C4-2B (cell line): ENCODE data around the gene SPSB1.

ENCODE experiments used
- ZFX ChIP-seq: fragments of 450-650 bp; IDR thresholded peaks from 2 replicates; pipeline ENCODE4 v1.6.1; 2017
- TF ChIP-seq, protein P1 (sequence below): fragments of 450-650 bp; conservative IDR thresholded peaks from 2 replicates; pipeline ENCODE4 v1.5.1; 2017; ENCODE audit warnings: mild to moderate bottlenecking

DNA sequence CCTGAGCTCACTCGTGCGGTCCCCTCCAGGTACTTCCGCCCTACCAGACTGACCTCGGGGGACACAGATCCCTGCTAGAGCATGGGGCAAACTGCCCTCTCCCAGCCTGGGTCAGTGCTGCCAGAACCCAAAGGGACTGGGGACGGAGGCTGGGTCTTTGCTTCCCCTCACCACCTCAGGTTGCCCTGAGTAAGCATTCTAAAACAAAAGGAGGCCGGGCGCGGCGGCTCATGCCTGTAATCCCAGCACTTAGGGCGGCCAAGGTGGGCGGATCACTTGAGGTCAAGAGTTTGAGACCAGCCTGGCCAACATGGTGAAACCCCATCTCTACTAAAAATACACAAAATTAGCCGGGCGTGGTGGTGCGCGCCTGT is 108.4 kb downstream of the SPSB1 start:
- TF ChIP-seq, protein P1, sequence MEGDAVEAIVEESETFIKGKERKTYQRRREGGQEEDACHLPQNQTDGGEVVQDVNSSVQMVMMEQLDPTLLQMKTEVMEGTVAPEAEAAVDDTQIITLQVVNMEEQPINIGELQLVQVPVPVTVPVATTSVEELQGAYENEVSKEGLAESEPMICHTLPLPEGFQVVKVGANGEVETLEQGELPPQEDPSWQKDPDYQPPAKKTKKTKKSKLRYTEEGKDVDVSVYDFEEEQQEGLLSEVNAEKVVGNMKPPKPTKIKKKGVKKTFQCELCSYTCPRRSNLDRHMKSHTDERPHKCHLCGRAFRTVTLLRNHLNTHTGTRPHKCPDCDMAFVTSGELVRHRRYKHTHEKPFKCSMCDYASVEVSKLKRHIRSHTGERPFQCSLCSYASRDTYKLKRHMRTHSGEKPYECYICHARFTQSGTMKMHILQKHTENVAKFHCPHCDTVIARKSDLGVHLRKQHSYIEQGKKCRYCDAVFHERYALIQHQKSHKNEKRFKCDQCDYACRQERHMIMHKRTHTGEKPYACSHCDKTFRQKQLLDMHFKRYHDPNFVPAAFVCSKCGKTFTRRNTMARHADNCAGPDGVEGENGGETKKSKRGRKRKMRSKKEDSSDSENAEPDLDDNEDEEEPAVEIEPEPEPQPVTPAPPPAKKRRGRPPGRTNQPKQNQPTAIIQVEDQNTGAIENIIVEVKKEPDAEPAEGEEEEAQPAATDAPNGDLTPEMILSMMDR, result no peak
- no peak for TF ChIP-seq ZFX
